Naive B cell (primary cell): ENCODE data around the gene DNAJC8. TPM values are rescaled to one million over a fixed set of nuclear protein-coding genes. Genes with fewer than 3 reads are reported as not detected.

Experiments used
- ATAC-seq, 2 donors: fragments of 150-1000 bp; cut with Tn5 transposase; 2 replicates each; pipeline ENCODE4 v1.10.0; 2021; ENCODE audit warnings: low read depth in 2 of 2, mild to moderate bottlenecking in 2 of 2, moderate library complexity in 2 of 2
- DNase-seq: peaks from one replicate; pipeline ENCODE4 v3.0.0; 2022
- H3K27ac Mint-ChIP-seq, 6 donors: one replicate each; pipeline ENCODE4 v1.8.0; 2020 to 2022; ENCODE audit warnings: mild to moderate bottlenecking in 6 of 6, mixed read lengths in 6 of 6, moderate library complexity in 5 of 6, inconsistent platforms in 2 of 6
- H3K27me3 Mint-ChIP-seq, 3 donors: one replicate each; pipeline ENCODE4 v1.8.0; 2021 to 2022; ENCODE audit warnings: mixed read lengths in 3 of 3, mild to moderate bottlenecking in 1 of 3
- H3K36me3 Mint-ChIP-seq, 2 donors: one replicate each; pipeline ENCODE4 v1.8.0; 2020 to 2022; ENCODE audit warnings: mixed read lengths in 2 of 2, inconsistent platforms in 1 of 2, mild to moderate bottlenecking in 1 of 2
- H3K4me1 Mint-ChIP-seq, 3 donors: one replicate each; pipeline ENCODE4 v1.8.0; 2020 to 2022; ENCODE audit warnings: mixed read lengths in 3 of 3, inconsistent platforms in 1 of 3, mild to moderate bottlenecking in 1 of 3, moderate library complexity in 1 of 3
- H3K4me3 Mint-ChIP-seq, 8 donors: one replicate each; pipeline ENCODE4 v1.8.0; 2020 to 2022; ENCODE audit warnings: mild to moderate bottlenecking in 8 of 8, mixed read lengths in 8 of 8, moderate library complexity in 8 of 8, inconsistent platforms in 2 of 8
- H3K9me3 Mint-ChIP-seq, 7 donors: one replicate each; pipeline ENCODE4 v1.8.0; 2020 to 2022; ENCODE audit warnings: mixed read lengths in 7 of 7, mild to moderate bottlenecking in 5 of 7, inconsistent platforms in 2 of 7, moderate library complexity in 1 of 7
- polyA plus RNA-seq, 6 donors: library from polyadenylated mRNA; unstranded; fragments of 300-500 nt; fragmentation: Illumina TruSeq; gene quantifications; one replicate each; pipeline ENCODE4 v1.2.3, GENCODE V29; 2021; ENCODE audit warnings: low read depth in 6 of 6

DNAJC8 gene
- polyA plus RNA-seq, 6 donors from 2014 or later: 145 to 193 (median 151) TPM

- peak overlapping the region; percentile 92 to 99 (median 96) for H3K27ac Mint-ChIP-seq
- no peaks in the 10 kb centered on the region for H3K9me3 Mint-ChIP-seq
- no peaks in the 10 kb centered on the region for H3K27me3 Mint-ChIP-seq
- peaks cover 42 to 53% (median 52%) of the 10 kb centered on the region in 3 donors for H3K4me1 Mint-ChIP-seq
- H3K4me3 Mint-ChIP-seq: peak overlapping the region; percentile 88 to 100 (median 98)
- DNase-seq (peak; percentile 56), ATAC-seq (peak; percentile 23 to 31)
- no peaks in the 10 kb centered on the region for H3K36me3 Mint-ChIP-seq
These were observed 13.6 kb upstream of the DNAJC8 start for GRCh38 chr1:28246427-28246832.

- no peaks in the 10 kb centered on the region for H3K27me3 Mint-ChIP-seq
These were observed 11.9 kb upstream of the DNAJC8 start for GRCh38 chr1:28244549-28245251.

DNA sequence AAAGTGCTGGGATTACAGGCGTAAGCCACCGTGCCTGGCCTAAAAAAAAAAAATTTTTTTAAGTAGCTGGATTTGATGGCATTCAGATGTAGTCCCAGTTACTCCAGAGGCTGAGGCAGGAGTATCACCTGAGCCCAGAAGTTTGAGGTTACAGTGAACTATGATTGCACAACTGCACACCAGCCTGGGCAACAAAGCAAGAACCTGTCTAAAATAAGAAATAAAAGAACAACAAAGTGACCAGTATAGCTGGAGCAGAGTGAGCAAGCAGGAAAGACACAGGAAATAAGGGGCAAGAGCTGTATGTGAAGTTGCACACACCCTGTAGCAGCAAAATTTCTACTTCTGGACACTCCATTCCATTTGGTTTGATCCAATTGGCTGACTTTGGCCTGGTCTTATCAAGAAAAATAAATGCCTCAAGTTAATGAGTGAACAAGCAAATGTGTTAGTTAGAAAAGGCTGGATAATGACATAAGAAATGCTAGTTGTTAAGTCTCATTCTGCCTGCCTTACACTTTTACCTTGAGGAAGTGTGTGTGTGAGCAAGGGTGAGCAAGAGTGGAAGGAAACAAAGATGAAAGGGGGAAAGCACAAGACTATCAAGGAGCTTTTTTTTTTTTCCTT lies 11.0 kb upstream of the DNAJC8 start:
- no peak for DNase-seq
- H3K27ac Mint-ChIP-seq: peak overlapping the region; percentile 31 to 92 (median 82)
- H3K4me1 Mint-ChIP-seq: peaks cover 37 to 44% (median 44%) of the 10 kb centered on the region in 3 donors
- H3K36me3 Mint-ChIP-seq: no peaks in the 10 kb centered on the region
- H3K9me3 Mint-ChIP-seq: no peaks in the 10 kb centered on the region
- no peaks in the 10 kb centered on the region for H3K27me3 Mint-ChIP-seq
- H3K4me3 Mint-ChIP-seq: peak overlapping the region; percentile 20 to 81 (median 68)
- no peak for ATAC-seq

More at GRCh38 chr1:28244549-28245251, 11.9 kb upstream of the DNAJC8 start:
- Mint-ChIP-seq H3K9me3 (no peaks in the 10 kb centered on the region), H3K27ac (peak overlapping the region; percentile 68 to 93 (median 82)), H3K4me1 (peaks cover 42 to 53% (median 52%) of the 10 kb centered on the region in 3 donors), H3K36me3 (no peaks in the 10 kb centered on the region), H3K4me3 (peak overlapping the region; percentile 54 to 87 (median 78))
- no peak for ATAC-seq
- DNase-seq: no peak

- Mint-ChIP-seq H3K4me3 (peak overlapping the region in 2 of 8 donors; percentile 9 to 44), H3K9me3 (no peaks in the 10 kb centered on the region), H3K4me1 (peaks cover 21 to 28% (median 25%) of the 10 kb centered on the region in 3 donors), H3K27me3 (no peaks in the 10 kb centered on the region), H3K27ac (no peak overlapping the region), H3K36me3 (no peaks in the 10 kb centered on the region)
- ATAC-seq (no peak), DNase-seq (no peak)
These were observed 8.9 kb upstream of the DNAJC8 start for GRCh38 chr1:28241638-28242241.

DNA sequence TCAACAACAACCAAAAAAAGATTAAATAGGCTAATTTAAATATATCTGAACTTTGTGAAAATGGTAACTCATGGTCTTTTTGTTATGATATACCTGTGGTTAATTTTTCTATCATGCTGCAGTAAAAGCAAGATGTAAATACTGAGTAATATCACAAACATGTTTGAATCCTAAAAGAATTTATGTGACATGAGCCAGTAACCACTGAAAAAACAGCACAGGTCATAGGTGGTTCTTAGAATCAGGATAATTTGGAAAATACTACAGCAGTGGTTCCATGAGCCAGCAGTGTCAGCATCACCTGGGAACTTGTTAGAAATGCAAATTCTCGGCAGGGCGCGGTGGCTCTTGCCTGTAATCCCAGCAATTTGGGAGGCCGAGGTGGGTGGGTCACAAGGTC lies 7.2 kb upstream of the DNAJC8 start:
- no peak for ATAC-seq
- Mint-ChIP-seq H3K27ac (no peak overlapping the region), H3K4me3 (no peak overlapping the region), H3K27me3 (no peaks in the 10 kb centered on the region), H3K9me3 (no peaks in the 10 kb centered on the region), H3K36me3 (no peaks in the 10 kb centered on the region), H3K4me1 (peaks cover 14 to 22% (median 16%) of the 10 kb centered on the region in 3 donors)
- no peak for DNase-seq

DNA sequence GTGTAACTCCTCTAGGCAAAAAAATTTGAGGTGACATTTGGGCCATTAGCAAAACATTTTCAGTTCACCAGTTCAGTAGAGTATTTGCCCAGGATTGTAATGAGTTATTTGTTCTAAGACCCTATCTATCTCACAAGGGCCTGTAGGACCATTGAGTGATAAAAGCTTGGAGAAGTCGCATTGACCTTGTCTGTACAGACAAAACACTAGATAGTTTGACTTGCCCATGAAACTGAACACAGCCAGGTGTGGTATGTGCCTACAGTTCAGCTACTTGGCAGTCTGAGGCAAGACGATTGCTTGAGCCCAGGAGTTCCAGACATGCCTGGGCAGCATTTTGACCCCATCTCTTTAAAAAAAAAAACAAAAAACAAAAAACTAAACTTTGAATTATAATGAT lies 6.2 kb upstream of the DNAJC8 start:
- no peak overlapping the region for H3K27ac Mint-ChIP-seq
- no peaks in the 10 kb centered on the region for H3K27me3 Mint-ChIP-seq
- no peaks in the 10 kb centered on the region for H3K9me3 Mint-ChIP-seq
- ATAC-seq: no peak
- H3K4me3 Mint-ChIP-seq: peak overlapping the region in 1 of 8 donors; percentile 41
- no peaks in the 10 kb centered on the region for H3K36me3 Mint-ChIP-seq
- DNase-seq: no peak
- peaks cover 6 to 12% (median 8%) of the 10 kb centered on the region in 3 donors for H3K4me1 Mint-ChIP-seq

GRCh38 chr1:28236656-28237322 lies 4.0 kb upstream of the DNAJC8 start:
- H3K4me3 Mint-ChIP-seq: no peak overlapping the region
- no peaks in the 10 kb centered on the region for H3K27me3 Mint-ChIP-seq
- DNase-seq: no peak
- no peak overlapping the region for H3K27ac Mint-ChIP-seq
- no peaks in the 10 kb centered on the region for H3K36me3 Mint-ChIP-seq
- H3K4me1 Mint-ChIP-seq: peaks cover 10 to 19% (median 11%) of the 10 kb centered on the region in 3 donors
- H3K9me3 Mint-ChIP-seq: no peaks in the 10 kb centered on the region
- ATAC-seq: no peak

DNA sequence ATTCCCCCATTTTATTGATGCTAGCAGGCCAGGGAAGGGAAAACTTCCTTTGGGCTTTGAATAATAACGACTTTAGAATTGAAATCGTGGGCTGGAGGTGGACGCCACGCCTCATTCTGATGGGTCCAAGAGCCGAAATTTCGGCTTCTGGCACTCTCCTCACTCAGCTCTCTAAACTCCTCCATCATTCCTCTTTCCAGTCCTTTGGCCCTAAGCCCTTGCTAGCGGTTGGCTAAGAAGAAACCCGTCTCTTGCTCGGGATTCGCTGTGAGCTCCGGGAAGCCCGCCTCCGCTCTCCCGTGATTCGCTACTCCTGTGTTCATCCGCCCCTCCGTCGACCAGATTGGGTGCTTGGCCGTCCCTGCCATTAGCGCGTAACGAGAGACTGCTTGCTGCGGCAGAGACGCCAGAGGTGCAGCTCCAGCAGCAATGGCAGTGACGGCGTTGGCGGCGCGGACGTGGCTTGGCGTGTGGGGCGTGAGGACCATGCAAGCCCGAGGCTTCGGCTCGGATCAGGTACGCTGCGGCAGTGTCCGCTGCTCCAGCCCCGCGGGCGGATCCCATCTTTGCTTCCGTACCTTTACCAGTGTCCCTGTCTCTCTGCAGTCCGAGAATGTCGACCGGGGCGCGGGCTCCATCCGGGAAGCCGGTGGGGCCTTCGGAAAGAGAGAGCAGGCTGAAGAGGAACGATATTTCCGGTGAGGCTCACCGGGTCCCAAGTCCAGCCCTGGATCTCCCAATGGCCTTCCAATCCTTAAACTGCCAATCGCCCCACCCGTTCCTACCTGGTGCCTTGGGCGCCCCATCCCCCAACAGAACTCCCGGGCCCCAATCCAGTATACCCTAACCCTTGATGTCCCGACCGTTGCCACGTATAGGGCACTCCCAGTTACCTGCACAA lies 3.2 kb upstream of the DNAJC8 start, which contains the start of gene ATP5IF1:
TSS of gene ATP5IF1 (plus strand) at position 370 of the 901 bp plus-strand sequence. CDS start at position 430, 60 bp downstream.
- Mint-ChIP-seq H3K9me3 (no peaks in the 10 kb centered on the region), H3K27ac (peak within 1 kb of the TSS in 1 of 6 donors; percentile 14), H3K27me3 (no peaks in the 10 kb centered on the region), H3K4me3 (peak within 1 kb of the TSS in 1 of 8 donors; percentile 23), H3K36me3 (no peaks in the 10 kb centered on the region), H3K4me1 (peaks cover 11 to 19% (median 11%) of the 10 kb centered on the region in 3 donors)
- peak; percentile 95 for DNase-seq
- peak; percentile 92 to 93 for ATAC-seq

- peaks cover 0 to 6% of the 10 kb centered on the region in 2 donors for H3K36me3 Mint-ChIP-seq
- H3K27ac Mint-ChIP-seq: peak overlapping the region in 5 of 6 donors; percentile 86 to 100 (median 99)
- no peaks in the 10 kb centered on the region for H3K27me3 Mint-ChIP-seq
- DNase-seq (no peak), ATAC-seq (no peak)
- peaks cover 15 to 31% (median 18%) of the 10 kb centered on the region in 3 donors for H3K4me1 Mint-ChIP-seq
- no peaks in the 10 kb centered on the region for H3K9me3 Mint-ChIP-seq
- peak overlapping the region; percentile 58 to 100 (median 98) for H3K4me3 Mint-ChIP-seq
These were observed 406 bp upstream of the DNAJC8 start for GRCh38 chr1:28233264-28233606.

DNA sequence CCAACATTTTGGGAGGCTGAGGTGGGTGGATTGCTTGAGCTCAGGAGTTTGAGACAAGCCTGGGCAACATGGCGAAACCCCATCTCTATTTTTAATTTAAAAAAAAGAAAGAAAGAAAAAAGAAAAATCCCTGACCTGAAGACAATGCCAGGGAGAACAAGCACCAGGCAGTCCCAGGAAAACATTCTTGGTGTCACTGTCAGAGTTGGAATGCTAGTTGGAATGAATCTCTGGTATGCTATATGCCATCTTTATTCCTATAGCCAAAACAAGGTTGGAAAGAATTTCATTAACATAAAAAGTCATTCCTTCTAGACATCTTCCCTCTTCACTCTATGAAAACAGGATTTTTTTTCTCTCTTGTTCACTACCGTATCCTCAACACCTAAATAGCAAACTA lies 2.8 kb downstream of the DNAJC8 start:
- no peaks in the 10 kb centered on the region for H3K9me3 Mint-ChIP-seq
- H3K4me3 Mint-ChIP-seq: peak overlapping the region in 3 of 8 donors; percentile 16 to 93 (median 47)
- ATAC-seq (no peak), DNase-seq (no peak)
- H3K36me3 Mint-ChIP-seq: peaks cover 7 to 16% of the 10 kb centered on the region in 2 donors
- H3K27ac Mint-ChIP-seq: no peak overlapping the region
- peaks cover 15 to 31% (median 18%) of the 10 kb centered on the region in 3 donors for H3K4me1 Mint-ChIP-seq
- no peaks in the 10 kb centered on the region for H3K27me3 Mint-ChIP-seq

GRCh38 chr1:28229089-28229488 lies 3.7 kb downstream of the DNAJC8 start:
- no peaks in the 10 kb centered on the region for H3K27me3 Mint-ChIP-seq
- H3K36me3 Mint-ChIP-seq: peaks cover 8 to 17% of the 10 kb centered on the region in 2 donors
- peaks cover 15 to 31% (median 18%) of the 10 kb centered on the region in 3 donors for H3K4me1 Mint-ChIP-seq
- H3K27ac Mint-ChIP-seq: no peak overlapping the region
- H3K9me3 Mint-ChIP-seq: no peaks in the 10 kb centered on the region
- ATAC-seq (no peak), DNase-seq (no peak)
- H3K4me3 Mint-ChIP-seq: peak overlapping the region in 1 of 8 donors; percentile 93

GRCh38 chr1:28213315-28213714 lies 19.5 kb downstream of the DNAJC8 start:
- peak overlapping the region in 1 of 6 donors; percentile 14 for H3K27ac Mint-ChIP-seq
- DNase-seq (no peak), ATAC-seq (no peak)
- H3K4me3 Mint-ChIP-seq: no peak overlapping the region
- H3K9me3 Mint-ChIP-seq: no peaks in the 10 kb centered on the region
- no peaks in the 10 kb centered on the region for H3K27me3 Mint-ChIP-seq
- H3K36me3 Mint-ChIP-seq: peaks cover 0 to 11% of the 10 kb centered on the region in 2 donors
- peaks cover 0 to 5% (median 3%) of the 10 kb centered on the region in 3 donors for H3K4me1 Mint-ChIP-seq
